Lower leg skin (tissue), 4 donors: Measurements from ENCODE around the gene NFIA. TPM values are rescaled to one million over a fixed set of nuclear protein-coding genes. Genes with fewer than 3 reads are reported as not detected.

Source experiments
- DNase-seq, 2 donors: peaks; one replicate each; pipeline ENCODE4 v3.0.0-alpha.2; 2019; ENCODE audit warnings: low spot score in 2 of 2
- H3K4me3 ChIP-seq: fragments of 200-600 bp; sonication (generic); 2 replicates; pipeline ENCODE4 v1.5.1; 2017; ENCODE audit warnings: mild to moderate bottlenecking, low read depth; ENCODE audit not compliant: poor library complexity, severe bottlenecking
- POLR2A ChIP-seq, 2 donors: fragments of 450-650 bp; IDR thresholded peaks; one replicate each; pipeline ENCODE4 v1.6.1; 2016 to 2017; ENCODE audit warnings: antibody characterized with exemption in 2 of 2, mild to moderate bottlenecking in 1 of 2, moderate library complexity in 1 of 2
- WGBS, 2 donors: methylation state at CpG; one replicate each; pipeline ENCODE4 v1.1.5; 2018; 5-methylcytosine and 5-hydroxymethylcytosine counted together
- intact Hi-C: fragments of 100-400 bp; cut with DNase I; formaldehyde crosslinking; loops from one replicate; pipeline ENCODE4 v1.15.0; 2023; ENCODE audit warnings: low total_unique reads
- total RNA-seq, 4 donors: library from RNA; depleted of rRNA; stranded (reverse); fragments of >200 nt; gene quantifications; one replicate each; pipeline ENCODE4 v1.1.0, GENCODE V29; 2016
- TF ChIP-seq, protein P1 (sequence below), 3 donors: fragments of 450-650 bp; IDR thresholded peaks; one replicate each; pipeline ENCODE4 v1.5.1; 2016; ENCODE audit warnings: antibody characterized with exemption in 3 of 3, mild to moderate bottlenecking in 3 of 3, moderate library complexity in 2 of 3

Gene NFIA
- total RNA-seq, 4 donors from 2014 or later = 26.0 to 32.5 (median 30.3) TPM

DNA sequence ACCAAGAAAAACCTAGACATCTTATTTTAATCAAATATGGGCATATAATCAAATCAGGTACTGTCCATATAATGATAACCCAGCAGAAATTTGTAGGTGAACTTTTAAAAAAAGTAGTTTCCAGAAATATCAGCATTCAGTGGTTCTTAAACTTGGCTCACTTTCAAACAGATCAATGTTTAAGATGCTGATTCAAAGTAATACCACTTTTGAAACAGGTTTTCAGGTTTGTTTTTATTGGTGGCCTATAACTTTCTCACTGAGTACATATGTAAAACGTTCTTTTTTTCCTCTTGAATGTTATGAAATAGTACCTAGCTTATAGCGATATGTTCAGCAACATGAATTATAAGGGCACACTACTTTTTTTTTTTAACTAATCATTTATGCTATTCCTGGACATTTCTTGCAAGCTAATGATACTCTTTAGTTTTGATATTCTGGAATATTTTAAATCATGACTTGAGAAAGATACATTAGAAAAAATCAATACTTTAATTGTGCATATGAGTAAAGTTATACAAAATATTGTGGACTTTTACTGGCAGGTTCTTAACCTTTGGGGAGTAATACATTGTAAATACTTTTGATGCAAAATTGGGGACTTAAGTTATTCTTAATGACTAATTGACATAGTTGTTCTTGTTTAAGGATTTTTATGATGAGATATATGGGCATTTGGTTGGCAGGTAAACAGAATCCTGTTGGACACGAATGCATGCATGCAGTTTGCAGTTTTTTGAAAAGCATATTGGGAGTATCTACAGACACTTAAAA is 3.0 kb downstream of the NFIA start:
- WGBS, 2 donors = 27 to 31% methylated on average over 3 of the region's 3 CpGs
- TF ChIP-seq POLR2A (IDR thresholded peaks at IDR 0.05) = no peak
- TF ChIP-seq, protein P1, sequence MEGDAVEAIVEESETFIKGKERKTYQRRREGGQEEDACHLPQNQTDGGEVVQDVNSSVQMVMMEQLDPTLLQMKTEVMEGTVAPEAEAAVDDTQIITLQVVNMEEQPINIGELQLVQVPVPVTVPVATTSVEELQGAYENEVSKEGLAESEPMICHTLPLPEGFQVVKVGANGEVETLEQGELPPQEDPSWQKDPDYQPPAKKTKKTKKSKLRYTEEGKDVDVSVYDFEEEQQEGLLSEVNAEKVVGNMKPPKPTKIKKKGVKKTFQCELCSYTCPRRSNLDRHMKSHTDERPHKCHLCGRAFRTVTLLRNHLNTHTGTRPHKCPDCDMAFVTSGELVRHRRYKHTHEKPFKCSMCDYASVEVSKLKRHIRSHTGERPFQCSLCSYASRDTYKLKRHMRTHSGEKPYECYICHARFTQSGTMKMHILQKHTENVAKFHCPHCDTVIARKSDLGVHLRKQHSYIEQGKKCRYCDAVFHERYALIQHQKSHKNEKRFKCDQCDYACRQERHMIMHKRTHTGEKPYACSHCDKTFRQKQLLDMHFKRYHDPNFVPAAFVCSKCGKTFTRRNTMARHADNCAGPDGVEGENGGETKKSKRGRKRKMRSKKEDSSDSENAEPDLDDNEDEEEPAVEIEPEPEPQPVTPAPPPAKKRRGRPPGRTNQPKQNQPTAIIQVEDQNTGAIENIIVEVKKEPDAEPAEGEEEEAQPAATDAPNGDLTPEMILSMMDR (IDR thresholded peaks at IDR 0.05) = no peak
- DNase-seq = no peak
- intact Hi-C loops = loop anchor here (10.0 kb wide), 1 partner anchor 109 kb away; no protein-coding TSS in a partner anchor
- no peak overlapping the region for H3K4me3 ChIP-seq

GRCh38 chr1:61085983-61086644 is 3.8 kb downstream of the NFIA start:
- intact Hi-C loops = loop anchor here (10.0 kb wide), 1 partner anchor 109 kb away; no protein-coding TSS in a partner anchor
- no peak overlapping the region for H3K4me3 ChIP-seq
- no peak for DNase-seq
- WGBS, 2 donors = 52% methylated on average over 4 of the region's 4 CpGs
- TF ChIP-seq, protein P1 (IDR thresholded peaks at IDR 0.05) = no peak
- no peak for TF ChIP-seq POLR2A (IDR thresholded peaks at IDR 0.05)

GRCh38 chr1:61087571-61087970 is 5.2 kb downstream of the NFIA start:
- WGBS, 2 donors = 71 to 81% methylated on average over 3 of the region's 3 CpGs
- TF ChIP-seq POLR2A (IDR thresholded peaks at IDR 0.05) = no peak
- TF ChIP-seq, protein P1 (IDR thresholded peaks at IDR 0.05) = no peak
- DNase-seq = no peak
- no peak overlapping the region for H3K4me3 ChIP-seq
- intact Hi-C loops = loop anchor here (10.0 kb wide), 1 partner anchor 107 kb away; no protein-coding TSS in a partner anchor

DNA sequence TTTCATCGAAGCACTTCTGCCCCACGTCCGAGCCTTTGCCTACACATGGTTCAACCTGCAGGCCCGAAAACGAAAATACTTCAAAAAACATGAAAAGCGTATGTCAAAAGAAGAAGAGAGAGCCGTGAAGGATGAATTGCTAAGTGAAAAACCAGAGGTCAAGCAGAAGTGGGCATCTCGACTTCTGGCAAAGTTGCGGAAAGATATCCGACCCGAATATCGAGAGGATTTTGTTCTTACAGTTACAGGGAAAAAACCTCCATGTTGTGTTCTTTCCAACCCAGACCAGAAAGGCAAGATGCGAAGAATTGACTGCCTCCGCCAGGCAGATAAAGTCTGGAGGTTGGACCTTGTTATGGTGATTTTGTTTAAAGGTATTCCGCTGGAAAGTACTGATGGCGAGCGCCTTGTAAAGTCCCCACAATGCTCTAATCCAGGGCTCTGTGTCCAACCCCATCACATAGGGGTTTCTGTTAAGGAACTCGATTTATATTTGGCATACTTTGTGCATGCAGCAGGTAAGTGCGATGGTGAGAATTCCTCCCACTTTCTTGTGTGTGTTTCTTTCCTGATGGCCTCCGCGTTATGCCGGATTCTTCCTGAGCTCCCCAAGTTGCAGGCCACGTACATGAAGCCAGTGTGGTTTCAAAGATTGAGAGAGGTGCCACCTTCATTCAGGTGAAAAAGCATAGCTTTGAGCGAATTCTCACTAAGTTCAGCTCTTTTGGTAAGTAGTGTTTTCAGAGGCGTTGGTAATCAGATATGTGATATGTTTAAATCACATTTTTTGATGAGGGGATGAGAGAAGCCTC is 6.0 kb downstream of the NFIA start:
- no peak overlapping the region for H3K4me3 ChIP-seq
- intact Hi-C loops = loop anchor here (10.0 kb wide), 1 partner anchor 106 kb away; no protein-coding TSS in a partner anchor
- no peak for DNase-seq
- no peak for TF ChIP-seq POLR2A (IDR thresholded peaks at IDR 0.05)
- TF ChIP-seq, protein P1 (IDR thresholded peaks at IDR 0.05) = no peak
- 95 to 96% methylated on average over 25 of the region's 25 CpGs for WGBS, 2 donors

DNA sequence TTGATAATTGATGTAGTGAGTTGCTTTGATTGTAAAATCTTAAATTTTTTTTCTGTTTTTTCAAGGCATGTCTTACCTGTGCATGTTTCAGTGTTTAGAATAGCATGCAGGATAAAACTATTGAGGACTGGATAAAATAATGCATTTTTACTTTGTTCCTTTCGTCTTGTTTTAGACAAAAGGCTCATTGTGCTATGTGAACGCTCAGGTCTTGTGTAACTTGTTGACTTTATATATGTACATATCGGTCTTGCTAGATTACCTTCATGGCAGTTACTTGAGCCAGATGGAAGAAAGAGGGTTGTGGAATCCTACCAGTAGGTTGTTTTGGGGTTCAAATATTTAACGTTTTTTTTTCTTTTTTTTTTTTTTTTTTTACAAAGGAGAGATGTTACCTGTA is 7.0 kb downstream of the NFIA start:
- whole genome bisulfite sequencing, 2 donors = 62 to 67% methylated on average over 4 of the region's 4 CpGs
- DNase-seq = no peak
- H3K4me3 ChIP-seq = no peak overlapping the region
- intact Hi-C loops = loop anchor here (10.0 kb wide), 1 partner anchor 105 kb away; no protein-coding TSS in a partner anchor
- TF ChIP-seq, protein P1 (IDR thresholded peaks at IDR 0.05) = no peak
- TF ChIP-seq POLR2A (IDR thresholded peaks at IDR 0.05) = no peak
